OCI-LY7 (cell line): Measurements from ENCODE around the gene TBC1D5.

ENCODE experiments used
- EZH2phosphoT487 ChIP-seq: fragments of 200-600 bp; sonication (generic); IDR thresholded peaks from 2 replicates; pipeline ENCODE4 v1.6.1; 2018; ENCODE audit warnings: low read depth, borderline replicate concordance, mild to moderate bottlenecking, mixed run types, antibody characterized with exemption, low read length, moderate library complexity, mixed read lengths
- TF ChIP-seq, protein P1 (sequence below): fragments of 200-600 bp; sonication (generic); conservative IDR thresholded peaks from 2 replicates; pipeline ENCODE4 v1.5.1; 2014; ENCODE audit warnings: mild to moderate bottlenecking, antibody characterized with exemption, low read length, moderate library complexity, mixed read lengths

DNA sequence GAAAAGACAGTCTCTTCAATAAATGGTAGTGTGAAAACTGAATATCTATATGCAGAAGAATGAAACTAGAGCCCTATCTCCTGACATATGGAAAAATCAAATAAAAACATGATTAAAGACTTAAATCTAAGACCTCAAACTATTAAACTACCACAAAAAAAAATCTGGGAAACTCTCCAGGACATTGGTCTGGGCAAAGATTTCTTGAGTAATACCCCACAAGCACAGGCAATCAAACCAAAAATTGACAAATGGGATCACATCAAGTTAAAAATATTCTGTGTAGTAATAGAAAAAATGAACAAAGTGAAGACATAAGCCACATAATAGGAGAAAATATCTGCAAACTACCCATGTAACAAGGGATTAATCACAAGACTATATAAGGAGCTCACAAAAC is 286.4 kb downstream of the TBC1D5 start:
- TF ChIP-seq, protein P1, sequence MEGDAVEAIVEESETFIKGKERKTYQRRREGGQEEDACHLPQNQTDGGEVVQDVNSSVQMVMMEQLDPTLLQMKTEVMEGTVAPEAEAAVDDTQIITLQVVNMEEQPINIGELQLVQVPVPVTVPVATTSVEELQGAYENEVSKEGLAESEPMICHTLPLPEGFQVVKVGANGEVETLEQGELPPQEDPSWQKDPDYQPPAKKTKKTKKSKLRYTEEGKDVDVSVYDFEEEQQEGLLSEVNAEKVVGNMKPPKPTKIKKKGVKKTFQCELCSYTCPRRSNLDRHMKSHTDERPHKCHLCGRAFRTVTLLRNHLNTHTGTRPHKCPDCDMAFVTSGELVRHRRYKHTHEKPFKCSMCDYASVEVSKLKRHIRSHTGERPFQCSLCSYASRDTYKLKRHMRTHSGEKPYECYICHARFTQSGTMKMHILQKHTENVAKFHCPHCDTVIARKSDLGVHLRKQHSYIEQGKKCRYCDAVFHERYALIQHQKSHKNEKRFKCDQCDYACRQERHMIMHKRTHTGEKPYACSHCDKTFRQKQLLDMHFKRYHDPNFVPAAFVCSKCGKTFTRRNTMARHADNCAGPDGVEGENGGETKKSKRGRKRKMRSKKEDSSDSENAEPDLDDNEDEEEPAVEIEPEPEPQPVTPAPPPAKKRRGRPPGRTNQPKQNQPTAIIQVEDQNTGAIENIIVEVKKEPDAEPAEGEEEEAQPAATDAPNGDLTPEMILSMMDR: no peak
- TF ChIP-seq EZH2phosphoT487: no peak
